Hepatocyte (in vitro differentiated cells): ENCODE data around the gene IFT122.

ENCODE experiments used
- EZH2phosphoT487 ChIP-seq: fragments of 200-600 bp; sonication (generic); IDR thresholded peaks from one replicate; pipeline ENCODE4 v1.6.1; 2018; ENCODE audit warnings: antibody characterized with exemption, mild to moderate bottlenecking, low read depth, moderate library complexity; ENCODE audit not compliant: unreplicated experiment, severe bottlenecking
- TF ChIP-seq, protein P1 (sequence below): fragments of 200-600 bp; sonication (generic); IDR thresholded peaks from 2 replicates; pipeline ENCODE4 v1.5.1; 2016; ENCODE audit warnings: antibody characterized with exemption, mild to moderate bottlenecking; ENCODE audit not compliant: poor library complexity

GRCh38 chr3:129413687-129414506 lies 26.1 kb upstream of the IFT122 start:
- TF ChIP-seq, protein P1, sequence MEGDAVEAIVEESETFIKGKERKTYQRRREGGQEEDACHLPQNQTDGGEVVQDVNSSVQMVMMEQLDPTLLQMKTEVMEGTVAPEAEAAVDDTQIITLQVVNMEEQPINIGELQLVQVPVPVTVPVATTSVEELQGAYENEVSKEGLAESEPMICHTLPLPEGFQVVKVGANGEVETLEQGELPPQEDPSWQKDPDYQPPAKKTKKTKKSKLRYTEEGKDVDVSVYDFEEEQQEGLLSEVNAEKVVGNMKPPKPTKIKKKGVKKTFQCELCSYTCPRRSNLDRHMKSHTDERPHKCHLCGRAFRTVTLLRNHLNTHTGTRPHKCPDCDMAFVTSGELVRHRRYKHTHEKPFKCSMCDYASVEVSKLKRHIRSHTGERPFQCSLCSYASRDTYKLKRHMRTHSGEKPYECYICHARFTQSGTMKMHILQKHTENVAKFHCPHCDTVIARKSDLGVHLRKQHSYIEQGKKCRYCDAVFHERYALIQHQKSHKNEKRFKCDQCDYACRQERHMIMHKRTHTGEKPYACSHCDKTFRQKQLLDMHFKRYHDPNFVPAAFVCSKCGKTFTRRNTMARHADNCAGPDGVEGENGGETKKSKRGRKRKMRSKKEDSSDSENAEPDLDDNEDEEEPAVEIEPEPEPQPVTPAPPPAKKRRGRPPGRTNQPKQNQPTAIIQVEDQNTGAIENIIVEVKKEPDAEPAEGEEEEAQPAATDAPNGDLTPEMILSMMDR, result no peak
- no peak for TF ChIP-seq EZH2phosphoT487
